HEK293 (cell line): ENCODE data around the gene CORO6.
A peak's percentile ranks its signal among the peaks of the same experiment; 100 is the strongest.

ENCODE experiments used
- CTCF ChIP-seq: fragments of 450-650 bp; formaldehyde crosslinking; IDR thresholded peaks from 2 replicates; pipeline ENCODE4 v1.5.1; 2016; ENCODE audit warnings: missing biosample characterization, missing genetic modification characterization
- EGR2 ChIP-seq: fragments of 450-650 bp; formaldehyde crosslinking; IDR thresholded peaks from 2 replicates; pipeline ENCODE4 v1.5.1; 2016; ENCODE audit warnings: low read depth, missing biosample characterization, missing genetic modification characterization
- KLF8 ChIP-seq: fragments of 450-650 bp; formaldehyde crosslinking; IDR thresholded peaks from 2 replicates; pipeline ENCODE4 v1.5.1; 2016; ENCODE audit warnings: missing biosample characterization, missing genetic modification characterization
- PRDM2 ChIP-seq: fragments of 450-650 bp; formaldehyde crosslinking; IDR thresholded peaks from 2 replicates; pipeline ENCODE4 v1.5.1; 2016; ENCODE audit warnings: missing biosample characterization, missing genetic modification characterization, borderline replicate concordance
- SCRT2 ChIP-seq: fragments of 450-650 bp; formaldehyde crosslinking; IDR thresholded peaks from 2 replicates; pipeline ENCODE4 v1.5.1; 2016; ENCODE audit warnings: missing biosample characterization, missing genetic modification characterization
- SP3 ChIP-seq: fragments of 450-650 bp; formaldehyde crosslinking; IDR thresholded peaks from 2 replicates; pipeline ENCODE4 v1.5.1; 2016; ENCODE audit warnings: missing biosample characterization, missing genetic modification characterization
- TCF7L2 ChIP-seq: IDR thresholded peaks from 2 replicates; pipeline ENCODE4 v1.6.1; 2011; ENCODE audit warnings: low read depth, mild to moderate bottlenecking, inconsistent platforms, low read length, moderate library complexity, borderline replicate concordance
- WT1 ChIP-seq: fragments of 450-650 bp; formaldehyde crosslinking; IDR thresholded peaks from 2 replicates; pipeline ENCODE4 v1.5.1; 2016; ENCODE audit warnings: missing biosample characterization, missing genetic modification characterization
- ZBTB17 ChIP-seq: fragments of 450-650 bp; formaldehyde crosslinking; IDR thresholded peaks from 2 replicates; pipeline ENCODE4 v1.5.1; 2016; ENCODE audit warnings: missing biosample characterization, missing genetic modification characterization
- ZBTB8A ChIP-seq: fragments of 450-650 bp; formaldehyde crosslinking; IDR thresholded peaks from 2 replicates; pipeline ENCODE4 v1.5.1; 2016; ENCODE audit warnings: missing biosample characterization, missing genetic modification characterization
- ZEB2 ChIP-seq: fragments of 450-650 bp; formaldehyde crosslinking; IDR thresholded peaks from 2 replicates; pipeline ENCODE4 v1.5.1; 2016; ENCODE audit warnings: missing biosample characterization, missing genetic modification characterization
- ZNF16 ChIP-seq: fragments of 450-650 bp; formaldehyde crosslinking; IDR thresholded peaks from 2 replicates; pipeline ENCODE4 v1.5.1; 2016; ENCODE audit warnings: low read depth, missing biosample characterization, missing genetic modification characterization
- ZNF23 ChIP-seq: fragments of 450-650 bp; formaldehyde crosslinking; IDR thresholded peaks from 2 replicates; pipeline ENCODE4 v1.5.1; 2016; ENCODE audit warnings: missing biosample characterization, missing genetic modification characterization, borderline replicate concordance
- ZNF354C ChIP-seq: fragments of 450-650 bp; formaldehyde crosslinking; IDR thresholded peaks from 2 replicates; pipeline ENCODE4 v1.5.1; 2016; ENCODE audit warnings: missing biosample characterization, missing genetic modification characterization, low read depth, borderline replicate concordance
- ZNF621 ChIP-seq: fragments of 450-650 bp; formaldehyde crosslinking; IDR thresholded peaks from 2 replicates; pipeline ENCODE4 v1.5.1; 2017; ENCODE audit warnings: missing biosample characterization, missing genetic modification characterization
- ZNF626 ChIP-seq: fragments of 450-650 bp; sonication (Bioruptor Pico); formaldehyde crosslinking; IDR thresholded peaks from 2 replicates; pipeline ENCODE4 v1.5.1; 2018; ENCODE audit warnings: missing biosample characterization, missing genetic modification characterization, inconsistent platforms
- ZNF785 ChIP-seq: fragments of 450-650 bp; formaldehyde crosslinking; IDR thresholded peaks from 2 replicates; pipeline ENCODE4 v1.5.1; 2016; ENCODE audit warnings: missing biosample characterization, missing genetic modification characterization
- ZSCAN30 ChIP-seq: fragments of 450-650 bp; IDR thresholded peaks from 2 replicates; pipeline ENCODE4 v1.5.1; 2018; ENCODE audit warnings: missing biosample characterization, mild to moderate bottlenecking, missing genetic modification characterization, moderate library complexity
- TF ChIP-seq, protein P1 (sequence below): fragments of 450-650 bp; formaldehyde crosslinking; IDR thresholded peaks from 2 replicates; pipeline ENCODE4 v1.5.1; 2016; ENCODE audit warnings: missing biosample characterization, missing genetic modification characterization
- TF ChIP-seq, protein P2 (sequence below): fragments of 450-650 bp; formaldehyde crosslinking; IDR thresholded peaks from 2 replicates; pipeline ENCODE4 v1.5.0; 2017; ENCODE audit warnings: missing biosample characterization, missing genetic modification characterization, borderline replicate concordance
- TF ChIP-seq, protein P3 (sequence below): fragments of 450-650 bp; formaldehyde crosslinking; optimal IDR thresholded peaks from 2 replicates; pipeline ENCODE3; 2016; ENCODE audit warnings: missing biosample characterization, mild to moderate bottlenecking, missing genetic modification characterization
- TF ChIP-seq, protein P4 (sequence below): fragments of 450-650 bp; IDR thresholded peaks from 2 replicates; pipeline ENCODE4 v1.5.1; 2018; ENCODE audit warnings: missing biosample characterization, mild to moderate bottlenecking, missing genetic modification characterization

CORO6 gene

GRCh38 chr17:29579866-29580771 lies 42.6 kb downstream of the CORO6 start (continued):
- no peak for TF ChIP-seq PRDM2 (tag by site-specific recombination)
- no peak for TF ChIP-seq KLF8 (tag by site-specific recombination)
- TF ChIP-seq ZNF354C (tag by site-specific recombination) = no peak
- TF ChIP-seq ZEB2 (tag by site-specific recombination) = no peak
- 0 out of 2 replicates have a peak, but pooled peaks have one; percentile 9 for TF ChIP-seq WT1
- no peak for TF ChIP-seq ZNF785 (tag by site-specific recombination)
- TF ChIP-seq ZNF626 = no peak
- TF ChIP-seq, protein P1, sequence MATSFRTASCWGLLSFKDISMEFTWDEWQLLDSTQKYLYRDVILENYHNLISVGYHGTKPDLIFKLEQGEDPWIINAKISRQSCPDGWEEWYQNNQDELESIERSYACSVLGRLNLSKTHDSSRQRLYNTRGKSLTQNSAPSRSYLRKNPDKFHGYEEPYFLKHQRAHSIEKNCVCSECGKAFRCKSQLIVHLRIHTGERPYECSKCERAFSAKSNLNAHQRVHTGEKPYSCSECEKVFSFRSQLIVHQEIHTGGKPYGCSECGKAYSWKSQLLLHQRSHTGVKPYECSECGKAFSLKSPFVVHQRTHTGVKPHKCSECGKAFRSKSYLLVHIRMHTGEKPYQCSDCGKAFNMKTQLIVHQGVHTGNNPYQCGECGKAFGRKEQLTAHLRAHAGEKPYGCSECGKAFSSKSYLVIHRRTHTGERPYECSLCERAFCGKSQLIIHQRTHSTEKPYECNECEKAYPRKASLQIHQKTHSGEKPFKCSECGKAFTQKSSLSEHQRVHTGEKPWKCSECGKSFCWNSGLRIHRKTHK = no peak
- TF ChIP-seq ZNF23 (tag by site-specific recombination) = no peak
- TF ChIP-seq, protein P2, sequence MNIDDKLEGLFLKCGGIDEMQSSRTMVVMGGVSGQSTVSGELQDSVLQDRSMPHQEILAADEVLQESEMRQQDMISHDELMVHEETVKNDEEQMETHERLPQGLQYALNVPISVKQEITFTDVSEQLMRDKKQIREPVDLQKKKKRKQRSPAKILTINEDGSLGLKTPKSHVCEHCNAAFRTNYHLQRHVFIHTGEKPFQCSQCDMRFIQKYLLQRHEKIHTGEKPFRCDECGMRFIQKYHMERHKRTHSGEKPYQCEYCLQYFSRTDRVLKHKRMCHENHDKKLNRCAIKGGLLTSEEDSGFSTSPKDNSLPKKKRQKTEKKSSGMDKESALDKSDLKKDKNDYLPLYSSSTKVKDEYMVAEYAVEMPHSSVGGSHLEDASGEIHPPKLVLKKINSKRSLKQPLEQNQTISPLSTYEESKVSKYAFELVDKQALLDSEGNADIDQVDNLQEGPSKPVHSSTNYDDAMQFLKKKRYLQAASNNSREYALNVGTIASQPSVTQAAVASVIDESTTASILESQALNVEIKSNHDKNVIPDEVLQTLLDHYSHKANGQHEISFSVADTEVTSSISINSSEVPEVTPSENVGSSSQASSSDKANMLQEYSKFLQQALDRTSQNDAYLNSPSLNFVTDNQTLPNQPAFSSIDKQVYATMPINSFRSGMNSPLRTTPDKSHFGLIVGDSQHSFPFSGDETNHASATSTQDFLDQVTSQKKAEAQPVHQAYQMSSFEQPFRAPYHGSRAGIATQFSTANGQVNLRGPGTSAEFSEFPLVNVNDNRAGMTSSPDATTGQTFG = no peak
- no peak for TF ChIP-seq ZNF16 (tag by site-specific recombination)
- TF ChIP-seq SP3 (tag by site-specific recombination) = no peak
- TF ChIP-seq CTCF = peak; percentile 97
- TF ChIP-seq ZSCAN30 (tag by site-specific recombination) = peak; percentile 85
- TF ChIP-seq, protein P3, sequence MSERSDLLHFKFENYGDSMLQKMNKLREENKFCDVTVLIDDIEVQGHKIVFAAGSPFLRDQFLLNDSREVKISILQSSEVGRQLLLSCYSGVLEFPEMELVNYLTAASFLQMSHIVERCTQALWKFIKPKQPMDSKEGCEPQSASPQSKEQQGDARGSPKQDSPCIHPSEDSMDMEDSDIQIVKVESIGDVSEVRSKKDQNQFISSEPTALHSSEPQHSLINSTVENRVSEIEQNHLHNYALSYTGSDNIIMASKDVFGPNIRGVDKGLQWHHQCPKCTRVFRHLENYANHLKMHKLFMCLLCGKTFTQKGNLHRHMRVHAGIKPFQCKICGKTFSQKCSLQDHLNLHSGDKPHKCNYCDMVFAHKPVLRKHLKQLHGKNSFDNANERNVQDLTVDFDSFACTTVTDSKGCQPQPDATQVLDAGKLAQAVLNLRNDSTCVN (tag by site-specific recombination) = peak; percentile 9
- TF ChIP-seq, protein P4, sequence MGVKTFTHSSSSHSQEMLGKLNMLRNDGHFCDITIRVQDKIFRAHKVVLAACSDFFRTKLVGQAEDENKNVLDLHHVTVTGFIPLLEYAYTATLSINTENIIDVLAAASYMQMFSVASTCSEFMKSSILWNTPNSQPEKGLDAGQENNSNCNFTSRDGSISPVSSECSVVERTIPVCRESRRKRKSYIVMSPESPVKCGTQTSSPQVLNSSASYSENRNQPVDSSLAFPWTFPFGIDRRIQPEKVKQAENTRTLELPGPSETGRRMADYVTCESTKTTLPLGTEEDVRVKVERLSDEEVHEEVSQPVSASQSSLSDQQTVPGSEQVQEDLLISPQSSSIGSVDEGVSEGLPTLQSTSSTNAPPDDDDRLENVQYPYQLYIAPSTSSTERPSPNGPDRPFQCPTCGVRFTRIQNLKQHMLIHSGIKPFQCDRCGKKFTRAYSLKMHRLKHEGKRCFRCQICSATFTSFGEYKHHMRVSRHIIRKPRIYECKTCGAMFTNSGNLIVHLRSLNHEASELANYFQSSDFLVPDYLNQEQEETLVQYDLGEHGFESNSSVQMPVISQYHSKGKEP (tag by site-specific recombination) = no peak
- TF ChIP-seq ZBTB17 (tag by site-specific recombination) = peak; percentile 57
- peak; percentile 28; the same call in 1 of the 2 replicates for TF ChIP-seq EGR2 (tag by site-specific recombination)
- TF ChIP-seq TCF7L2 = no peak
- TF ChIP-seq SCRT2 (tag by site-specific recombination) = no peak
- TF ChIP-seq ZBTB8A (tag by site-specific recombination) = peak; percentile 38; the same call in 1 of the 2 replicates
- no peak for TF ChIP-seq ZNF621 (tag by site-specific recombination)
